Testis (tissue), 2 donors: ENCODE measurements around the gene CNTROB.

Source experiments
- POLR2A ChIP-seq: fragments of 450-650 bp; IDR thresholded peaks from one replicate; pipeline ENCODE4 v1.6.1; 2017; ENCODE audit warnings: antibody characterized with exemption, mild to moderate bottlenecking, moderate library complexity
- TF ChIP-seq, protein P1 (sequence below), 3 experiments: fragments of 450-650 bp in 2 of 3; fragments of 200-600 bp in 1 of 3; sonication (generic) in 1 of 3; IDR thresholded peaks; one replicate each; pipeline ENCODE4 v1.5.1; 2016 to 2019; ENCODE audit warnings: antibody characterized with exemption in 3 of 3, mild to moderate bottlenecking in 2 of 3, moderate library complexity in 1 of 3

- TF ChIP-seq, protein P1, sequence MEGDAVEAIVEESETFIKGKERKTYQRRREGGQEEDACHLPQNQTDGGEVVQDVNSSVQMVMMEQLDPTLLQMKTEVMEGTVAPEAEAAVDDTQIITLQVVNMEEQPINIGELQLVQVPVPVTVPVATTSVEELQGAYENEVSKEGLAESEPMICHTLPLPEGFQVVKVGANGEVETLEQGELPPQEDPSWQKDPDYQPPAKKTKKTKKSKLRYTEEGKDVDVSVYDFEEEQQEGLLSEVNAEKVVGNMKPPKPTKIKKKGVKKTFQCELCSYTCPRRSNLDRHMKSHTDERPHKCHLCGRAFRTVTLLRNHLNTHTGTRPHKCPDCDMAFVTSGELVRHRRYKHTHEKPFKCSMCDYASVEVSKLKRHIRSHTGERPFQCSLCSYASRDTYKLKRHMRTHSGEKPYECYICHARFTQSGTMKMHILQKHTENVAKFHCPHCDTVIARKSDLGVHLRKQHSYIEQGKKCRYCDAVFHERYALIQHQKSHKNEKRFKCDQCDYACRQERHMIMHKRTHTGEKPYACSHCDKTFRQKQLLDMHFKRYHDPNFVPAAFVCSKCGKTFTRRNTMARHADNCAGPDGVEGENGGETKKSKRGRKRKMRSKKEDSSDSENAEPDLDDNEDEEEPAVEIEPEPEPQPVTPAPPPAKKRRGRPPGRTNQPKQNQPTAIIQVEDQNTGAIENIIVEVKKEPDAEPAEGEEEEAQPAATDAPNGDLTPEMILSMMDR (IDR thresholded peaks at IDR 0.05), result no peak
- no peak for TF ChIP-seq POLR2A
Measured at GRCh38 chr17:7947651-7948050, 15.6 kb downstream of the CNTROB start.
